NCI-H1436 treated with DMSO at 0.1 percent for 48 hours (cell line): Measurements from ENCODE around the gene SYT15B.
"Not testable (repeated sequence)": the region's sequence is repeated elsewhere in the genome, so short reads cannot be mapped to it uniquely, and the experiment has no call there.

Source experiments
- DNase-seq: peaks from one replicate; lab custom pipeline; 2025; lab: John Stamatoyannopoulos, UW

Gene SYT15B

DNA sequence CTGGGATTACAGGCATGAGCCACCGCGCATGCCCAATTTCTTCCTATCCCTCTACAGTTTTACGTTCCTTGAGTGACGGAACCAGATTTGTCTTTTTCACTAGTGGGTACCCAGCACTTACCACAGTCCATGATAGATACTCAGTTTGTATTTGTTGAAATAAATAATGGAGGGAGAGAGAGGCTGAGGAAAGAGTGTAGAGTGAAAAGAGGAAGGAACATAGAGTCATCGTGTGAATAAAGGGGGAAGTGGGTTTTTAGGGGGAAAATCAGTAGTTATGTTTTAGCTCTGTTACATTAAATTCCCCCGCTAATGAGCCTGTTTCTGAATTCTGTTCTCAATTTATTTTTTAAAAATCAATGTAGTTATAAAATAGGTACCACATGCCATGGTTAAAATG lies 37.7 kb downstream of the SYT15B start:
- not testable (repeated sequence) for DNase-seq

DNA sequence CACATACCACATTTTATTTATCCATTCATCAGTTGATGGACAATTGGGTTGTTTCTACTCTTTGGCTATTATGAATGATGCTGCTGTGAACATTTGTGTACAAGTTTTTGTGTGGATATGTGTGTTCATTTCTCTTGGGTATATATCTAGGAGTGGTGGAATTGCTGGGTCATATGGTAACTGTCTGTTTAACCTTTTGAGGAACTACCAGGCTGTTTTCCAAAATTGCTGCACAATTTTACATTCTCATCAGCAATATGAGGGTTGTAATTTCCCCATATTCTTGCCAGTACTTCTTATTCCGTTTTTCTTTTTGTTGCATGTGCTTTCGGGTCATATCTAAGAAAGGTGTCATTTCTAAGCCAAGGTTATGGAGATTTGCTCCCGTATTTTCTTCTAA lies 38.3 kb downstream of the SYT15B start:
- not testable (repeated sequence) for DNase-seq

DNA sequence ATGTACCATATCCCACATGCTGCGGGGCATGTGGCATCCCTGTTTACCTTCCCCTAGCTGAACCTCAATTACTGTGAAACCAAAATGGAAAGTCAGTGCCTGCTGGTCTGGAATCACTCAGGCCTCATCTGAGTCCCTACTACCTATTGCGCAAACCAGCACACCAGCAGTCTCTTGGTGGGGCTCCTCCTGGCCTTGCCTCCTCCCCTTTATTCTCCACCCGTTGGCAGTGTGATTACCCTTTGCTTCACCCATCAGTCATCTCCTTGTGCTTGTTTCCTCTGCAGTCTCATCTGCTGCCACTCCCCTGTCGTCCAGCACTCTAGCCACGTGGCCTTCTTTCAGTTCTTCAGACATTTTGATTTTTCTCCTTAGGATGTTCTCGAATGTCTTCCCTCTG lies 39.3 kb downstream of the SYT15B start:
- DNase-seq, result not testable (repeated sequence)

DNA sequence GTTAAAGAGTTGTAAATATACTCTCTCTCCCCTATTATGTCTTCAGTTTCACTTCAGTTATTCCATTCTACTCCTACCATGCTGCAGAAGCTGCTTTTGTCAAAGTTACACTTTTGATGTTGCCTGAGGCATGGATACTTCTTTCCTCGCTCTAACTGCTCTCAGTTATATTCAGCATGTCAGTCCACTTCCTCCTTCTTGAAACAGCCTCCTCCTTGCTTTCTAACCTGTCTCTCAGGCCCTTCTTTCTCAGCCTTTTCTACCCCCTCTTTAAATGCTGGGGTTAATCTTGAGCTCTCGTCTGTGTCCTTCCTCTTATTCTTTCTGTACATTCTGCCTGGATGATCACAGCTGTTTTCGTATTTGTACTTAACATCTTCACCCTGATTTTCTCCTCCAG lies 40.0 kb downstream of the SYT15B start:
- not testable (repeated sequence) for DNase-seq

DNA sequence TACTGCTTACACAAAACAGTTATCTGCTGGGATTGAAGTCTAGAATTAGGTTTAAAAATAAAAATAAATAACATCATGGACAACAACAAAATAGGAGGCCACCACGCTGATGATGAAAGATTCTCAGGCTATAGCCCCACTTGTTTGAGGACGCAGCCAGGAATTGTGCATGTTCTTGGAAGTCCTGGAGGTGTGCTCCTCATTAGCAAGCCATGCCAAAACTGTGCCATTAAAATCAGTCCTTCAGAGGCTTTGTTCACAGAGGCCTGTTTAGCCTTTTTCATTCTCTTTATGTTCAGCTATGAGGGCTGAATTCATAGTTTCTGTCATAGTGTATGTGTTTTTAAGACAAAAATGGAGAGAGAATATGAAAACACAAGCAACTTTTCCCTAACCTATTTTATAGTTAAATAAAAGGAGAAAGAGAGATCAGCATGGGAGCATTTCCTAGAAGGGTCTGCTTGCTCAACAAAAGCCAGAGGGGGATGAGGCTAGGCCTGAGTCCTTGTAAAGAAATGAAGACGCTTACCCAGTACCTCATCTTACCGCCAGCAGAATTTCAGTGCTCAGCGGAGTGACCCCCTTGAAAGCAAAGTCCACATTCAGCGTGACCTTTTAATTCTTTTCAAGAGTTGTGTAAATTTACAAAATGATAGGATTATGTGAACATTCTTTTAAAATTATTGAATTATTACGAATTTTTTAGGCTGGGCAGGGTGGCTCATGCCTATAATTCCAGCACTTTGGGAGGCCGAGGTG lies 46.2 kb downstream of the SYT15B start:
- DNase-seq, result not testable (repeated sequence)
